SW480 (cell line): Measurements from ENCODE around the gene SRC.
A peak's percentile ranks its signal among the peaks of the same experiment; 100 is the strongest.

Source experiments
- DNase-seq: peaks from one replicate; pipeline ENCODE4 v3.0.0-alpha.2; 2016; ENCODE audit warnings: low spot score

Gene SRC

GRCh38 chr20:37397076-37397953 is 51.4 kb downstream of the SRC start:
- no peak for DNase-seq

GRCh38 chr20:37397954-37398749 is 52.2 kb downstream of the SRC start:
- DNase-seq, result no peak

DNA sequence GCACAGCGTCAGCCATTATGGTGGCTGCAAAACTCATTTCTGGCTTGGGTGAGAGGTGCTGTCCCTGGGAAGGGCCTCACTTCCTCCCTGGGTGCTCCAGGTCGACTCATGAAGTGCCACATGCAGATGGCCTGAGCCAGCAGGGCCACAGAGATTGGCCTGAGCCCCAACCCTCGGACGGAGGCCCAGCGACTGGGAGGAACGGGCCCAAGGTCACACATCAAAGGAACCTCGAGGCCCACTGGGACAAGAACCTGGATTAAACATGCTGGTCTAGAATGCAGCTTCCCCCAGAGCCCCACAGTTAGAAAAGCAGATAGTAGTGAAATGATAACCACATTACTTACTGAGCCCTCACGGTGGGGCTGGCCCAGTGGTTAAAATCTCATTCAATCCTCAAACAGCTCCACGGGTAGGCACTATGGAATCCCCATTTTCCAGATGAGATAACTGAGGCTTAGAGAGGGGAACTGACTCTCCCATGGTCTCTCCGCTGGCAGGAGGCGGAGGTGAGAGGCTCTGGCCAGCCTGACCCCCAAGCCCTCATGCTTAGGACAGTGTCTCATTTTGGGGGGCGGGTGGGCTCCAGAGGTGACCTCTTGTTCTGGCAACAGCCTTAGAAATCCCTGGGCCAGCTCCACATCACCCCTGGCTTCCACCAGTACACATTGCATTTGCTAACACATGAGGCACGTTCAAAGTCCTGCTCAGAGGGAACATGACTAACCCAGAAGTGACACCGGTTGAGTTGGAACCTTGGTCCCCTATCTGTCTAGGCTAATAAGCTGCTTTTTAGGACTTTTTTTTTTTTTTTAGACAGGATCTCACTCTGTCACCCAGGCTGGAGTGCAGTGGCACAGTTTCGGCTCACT is 53.0 kb downstream of the SRC start:
- DNase-seq, result no peak

DNA sequence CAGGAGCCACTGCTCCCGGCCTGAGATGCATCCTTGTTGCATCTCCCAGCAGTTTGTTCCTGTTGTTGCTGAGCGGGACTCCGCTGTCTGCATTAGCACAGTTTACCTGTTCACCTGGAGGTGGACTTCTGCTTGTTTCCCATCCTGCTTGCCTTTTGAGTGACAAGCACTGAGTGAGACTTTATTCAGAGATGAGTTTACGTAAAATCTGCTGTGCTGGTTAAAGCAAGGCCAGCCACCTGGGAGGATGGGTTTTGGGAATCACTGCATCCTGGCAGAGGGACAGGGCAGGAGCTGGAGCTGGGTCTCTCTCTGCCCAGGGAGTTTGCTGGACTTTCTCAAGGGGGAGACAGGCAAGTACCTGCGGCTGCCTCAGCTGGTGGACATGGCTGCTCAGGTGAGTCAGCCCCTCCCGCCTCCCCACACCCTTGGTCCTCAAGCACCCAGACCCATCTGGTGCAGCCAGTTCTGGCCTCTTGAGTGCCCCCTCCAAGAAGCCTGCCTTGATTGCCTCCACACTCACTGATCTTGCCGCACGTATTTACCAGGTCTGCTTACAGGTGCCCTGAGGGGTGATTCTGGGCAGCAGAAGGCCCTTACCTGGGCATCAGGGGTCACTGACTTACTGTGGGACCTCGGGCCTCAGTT is 55.5 kb downstream of the SRC start:
- no peak for DNase-seq

GRCh38 chr20:37401930-37402675 is 56.2 kb downstream of the SRC start:
- no peak for DNase-seq

GRCh38 chr20:37403107-37404033 is 57.4 kb downstream of the SRC start:
- no peak for DNase-seq

DNA sequence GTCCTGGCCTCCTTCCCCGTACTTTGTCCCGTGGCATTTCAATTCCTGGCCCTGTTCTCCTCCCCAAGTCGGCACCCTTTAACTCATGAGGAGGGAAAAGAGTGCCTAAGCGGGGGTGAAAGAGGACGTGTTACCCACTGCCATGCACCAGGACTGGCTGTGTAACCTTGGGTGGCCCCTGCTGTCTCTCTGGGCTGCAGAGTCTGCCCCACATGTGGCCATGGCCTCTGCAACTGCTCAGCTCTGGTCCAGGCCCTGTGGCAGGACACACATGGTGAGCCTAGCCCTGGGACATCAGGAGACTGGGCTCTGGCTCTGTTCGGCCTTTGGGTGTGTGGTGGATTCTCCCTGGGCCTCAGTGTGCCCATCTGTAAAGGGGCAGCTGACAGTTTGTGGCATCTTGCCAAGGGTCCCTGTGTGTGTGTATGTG is 58.5 kb downstream of the SRC start:
- no peak for DNase-seq

DNA sequence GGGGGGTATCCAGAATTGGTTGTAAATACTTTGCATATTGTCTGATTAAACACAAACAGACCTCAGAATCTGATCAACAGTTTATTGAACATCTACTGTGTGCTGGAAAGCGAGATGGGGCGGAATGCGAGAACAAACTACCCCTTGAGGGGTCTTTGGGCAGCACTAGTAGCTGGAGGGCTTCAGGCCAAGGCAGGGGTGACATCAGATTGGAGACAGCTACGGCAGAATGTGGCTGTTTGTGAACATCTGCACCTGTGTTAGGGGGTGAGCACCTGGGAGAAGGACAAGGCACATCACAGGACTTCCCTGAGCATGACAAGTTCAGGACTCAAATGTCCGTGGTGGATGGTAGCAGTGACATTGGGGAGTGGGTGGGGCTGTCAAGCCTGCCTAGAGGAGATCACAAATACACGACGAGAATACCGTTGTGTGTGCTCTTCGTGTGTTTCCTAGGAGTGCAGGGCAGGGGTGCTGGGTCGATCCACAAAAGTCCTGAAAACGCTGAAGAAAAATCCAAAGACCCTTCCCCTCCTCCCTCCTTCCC is 59.5 kb downstream of the SRC start:
- DNase-seq, result no peak

DNA sequence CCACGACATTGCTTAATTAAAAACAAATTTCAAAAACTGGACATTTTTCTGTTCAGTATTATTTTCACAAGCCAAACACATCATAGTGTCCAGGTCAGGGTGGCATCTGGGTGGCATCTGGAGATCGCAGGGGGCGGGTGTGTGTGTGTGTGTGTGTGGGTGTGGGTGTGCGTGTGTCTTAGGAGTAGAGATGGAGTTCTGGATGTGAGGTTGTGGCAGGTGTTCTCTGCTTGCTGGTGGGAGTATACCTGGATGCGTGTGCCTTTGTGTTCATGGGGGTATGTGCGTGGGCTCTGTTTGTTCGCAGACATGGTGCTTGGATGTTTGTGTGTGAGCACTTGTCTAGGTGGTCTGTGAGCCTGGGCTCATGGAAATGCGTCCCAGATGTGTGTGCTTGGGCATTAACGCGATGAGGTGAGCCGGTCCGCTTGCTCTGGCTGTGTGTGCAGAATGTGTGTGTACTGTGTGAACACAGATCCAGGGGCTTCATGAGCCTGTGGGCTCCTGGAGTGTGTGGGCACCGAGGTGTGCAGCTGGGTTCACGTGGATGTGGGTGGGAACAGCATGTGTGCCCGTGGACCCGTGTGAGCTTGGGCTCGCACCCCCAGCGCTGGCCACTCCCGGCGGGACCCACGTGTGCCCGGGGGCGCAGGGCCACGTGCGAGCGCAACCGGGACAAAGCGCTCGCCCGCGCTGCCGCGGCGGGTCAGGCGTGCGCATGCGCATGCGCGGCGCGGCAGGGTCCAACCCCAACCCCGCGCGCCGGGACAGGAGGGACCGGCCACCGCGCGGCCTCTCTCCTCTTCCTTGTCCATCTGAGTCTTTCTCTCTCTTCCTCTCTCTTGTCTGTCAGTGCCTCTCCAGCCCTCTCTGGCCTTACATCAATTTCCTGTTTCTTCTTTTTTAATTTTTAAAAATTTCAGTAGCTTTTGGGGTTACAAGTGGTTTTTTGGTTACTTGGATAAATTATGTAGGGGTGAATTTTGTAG is 60.4 kb downstream of the SRC start:
- DNase-seq, result peak; percentile 53

DNA sequence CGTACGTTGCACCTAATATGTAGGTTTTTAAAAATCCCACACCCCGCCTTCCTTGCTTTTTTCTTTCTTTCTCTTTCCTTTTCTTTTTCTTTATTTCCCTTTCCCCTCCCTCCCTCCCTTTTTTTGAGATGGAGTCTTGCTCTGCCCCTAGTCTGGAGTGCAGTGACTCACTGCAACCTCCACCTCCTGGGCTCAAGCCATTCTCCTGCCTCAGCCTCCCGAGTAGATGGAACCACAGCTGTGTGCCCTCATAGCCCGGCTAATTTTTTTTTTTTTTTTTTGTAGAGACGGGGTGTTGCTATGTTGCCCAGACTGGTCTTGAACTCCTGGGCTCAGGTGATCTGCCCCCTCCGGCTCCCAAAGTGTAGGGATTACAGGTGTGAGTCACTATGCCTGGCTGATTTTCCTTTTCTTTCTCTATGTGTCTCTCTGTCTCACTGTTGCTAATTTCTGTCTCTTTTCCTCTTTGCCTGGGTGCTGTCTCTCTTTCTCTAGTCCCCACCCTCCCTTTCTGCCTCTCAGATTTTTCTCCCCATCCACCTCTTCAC is 61.2 kb downstream of the SRC start:
- DNase-seq, result no peak

GRCh38 chr20:37407573-37408002 is 61.6 kb downstream of the SRC start:
- DNase-seq, result no peak

DNA sequence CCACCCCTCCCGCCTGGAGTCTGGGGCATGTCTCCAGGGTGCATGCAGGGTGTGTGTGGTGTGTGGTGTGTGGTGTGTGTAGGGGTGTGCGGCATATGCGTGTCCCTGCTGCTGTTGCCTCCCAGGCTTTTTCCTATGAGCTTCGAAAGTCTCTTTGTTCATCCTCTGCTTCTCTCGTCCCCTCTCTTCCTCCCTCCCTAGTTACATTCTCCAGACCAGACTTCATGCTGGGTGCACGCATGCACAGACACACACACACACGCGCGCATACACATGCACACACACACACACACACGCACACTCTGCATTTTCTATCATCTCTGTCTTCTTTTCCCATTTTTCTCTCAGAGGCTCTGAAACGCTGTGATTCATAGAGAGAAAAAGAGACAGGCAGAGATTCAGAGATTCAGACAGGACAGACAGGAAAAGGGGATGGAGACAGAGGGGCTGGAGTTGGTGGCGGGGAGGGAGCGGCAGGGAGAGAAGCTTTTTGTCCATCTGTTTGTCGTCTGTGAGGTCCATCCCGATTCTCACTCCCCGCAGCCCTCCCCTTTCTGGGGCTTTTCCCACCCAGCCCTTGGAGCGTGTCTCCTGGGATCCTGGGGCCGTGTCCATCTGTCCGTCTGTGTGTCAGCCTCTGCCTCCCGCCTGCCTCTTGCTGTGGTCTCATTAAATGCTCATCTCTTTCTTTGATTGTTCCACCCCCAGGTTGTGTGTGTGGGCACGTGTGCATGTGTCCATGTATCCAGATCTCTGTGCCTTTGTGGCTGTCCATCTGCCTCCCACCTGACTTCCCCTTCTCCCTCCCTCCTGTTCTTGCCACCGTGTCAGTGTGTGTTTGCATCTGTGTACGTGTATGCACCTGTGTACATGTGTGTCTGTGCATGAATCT is 62.6 kb downstream of the SRC start:
- no peak for DNase-seq

DNA sequence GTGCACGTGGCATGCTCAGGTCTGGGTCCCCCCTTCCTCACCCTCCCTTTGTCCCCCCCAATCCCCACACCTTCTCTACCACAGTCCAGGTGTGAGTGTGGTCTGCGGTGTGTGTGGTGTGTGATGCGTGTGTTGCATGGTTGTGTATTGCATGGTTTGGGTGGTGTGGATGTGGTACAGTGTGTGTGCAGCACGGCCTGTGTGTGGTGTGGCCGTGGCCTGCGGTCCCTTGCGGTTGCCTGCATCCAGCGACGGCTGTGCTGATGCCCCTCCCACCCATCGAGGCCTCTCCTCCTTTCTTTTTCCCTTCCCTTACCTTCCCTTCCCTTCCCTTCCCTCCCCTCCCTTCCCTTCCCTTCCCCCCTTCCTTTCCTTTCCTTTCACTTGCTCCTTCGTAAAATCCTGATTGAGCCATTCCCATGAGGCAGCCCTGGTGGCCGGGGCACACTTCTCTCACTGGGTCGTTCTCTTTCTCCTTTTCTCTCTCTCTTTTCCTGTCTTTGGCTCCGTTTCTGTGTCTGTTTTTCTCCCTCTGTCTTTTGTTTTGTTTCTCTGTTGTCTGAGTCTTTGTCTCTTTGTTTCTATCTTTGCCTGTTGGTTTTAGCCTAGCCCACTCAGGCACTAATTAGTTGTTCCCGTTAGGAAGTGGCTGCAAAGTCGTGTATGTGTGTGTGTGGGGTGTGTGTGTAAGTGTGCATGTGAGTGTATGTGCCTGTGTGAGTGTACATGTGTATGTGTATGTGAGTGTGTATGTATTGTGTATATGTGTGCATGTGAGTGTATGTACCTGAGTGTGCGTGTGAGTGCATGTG is 65.7 kb downstream of the SRC start:
- DNase-seq, result no peak

- DNase-seq, result no peak
Measured at GRCh38 chr20:37413023-37413334, 67.0 kb downstream of the SRC start.

GRCh38 chr20:37413379-37413778 is 67.4 kb downstream of the SRC start:
- DNase-seq, result no peak
